GM15510 (cell line): ENCODE data around the gene SLC2A11.

Experiments
- POLR2A ChIP-seq: IDR thresholded peaks from 3 replicates; pipeline ENCODE4 v1.6.1; 2011; ENCODE audit warnings: borderline replicate concordance; ENCODE audit not compliant: insufficient read length; ENCODE audit errors: extremely low read depth

Gene SLC2A11

GRCh38 chr22:23857606-23858483 is at the start of gene SLC2A11:
SLC2A11 (plus strand) TSS chr22:23857875; CDS start chr22:23858000, 125 bp downstream.
- TF ChIP-seq POLR2A: peak; percentile 96

- TF ChIP-seq POLR2A: no peak
Observed at GRCh38 chr22:23812378-23812777, 45.3 kb upstream of the SLC2A11 start.

- TF ChIP-seq POLR2A: no peak
Observed at GRCh38 chr22:23815541-23816155, 42.0 kb upstream of the SLC2A11 start.

- TF ChIP-seq POLR2A: no peak
Observed at GRCh38 chr22:23816156-23816976, 41.3 kb upstream of the SLC2A11 start.

- TF ChIP-seq POLR2A: no peak
Observed at GRCh38 chr22:23817146-23817545, 40.5 kb upstream of the SLC2A11 start.

- no peak for TF ChIP-seq POLR2A
Observed at GRCh38 chr22:23818541-23818940, 39.1 kb upstream of the SLC2A11 start.

GRCh38 chr22:23820748-23821211 is 36.9 kb upstream of the SLC2A11 start:
- no peak for TF ChIP-seq POLR2A

- TF ChIP-seq POLR2A: no peak
Observed at GRCh38 chr22:23822101-23822671, 35.5 kb upstream of the SLC2A11 start.

GRCh38 chr22:23823331-23823791 is 34.3 kb upstream of the SLC2A11 start:
- no peak for TF ChIP-seq POLR2A

- no peak for TF ChIP-seq POLR2A
Observed at GRCh38 chr22:23824476-23825245, 33.0 kb upstream of the SLC2A11 start.

GRCh38 chr22:23825246-23825905 is 32.3 kb upstream of the SLC2A11 start:
- no peak for TF ChIP-seq POLR2A

GRCh38 chr22:23826510-23827350 is 30.9 kb upstream of the SLC2A11 start:
- TF ChIP-seq POLR2A: no peak
